KMS-11 (cell line): ENCODE results near the gene LAMP2.

ENCODE experiments used
- H2AFZ ChIP-seq: fragments of 200-600 bp; sonication (generic); 2 replicates; pipeline ENCODE4 v1.6.1; 2016; ENCODE audit warnings: antibody characterized with exemption, mixed run types, low read depth
- H3K27ac ChIP-seq: fragments of 200-600 bp; sonication (generic); 2 replicates; pipeline ENCODE4 v1.6.1; 2016; ENCODE audit warnings: mild to moderate bottlenecking, mixed run types
- H3K27me3 ChIP-seq: fragments of 200-600 bp; sonication (generic); 2 replicates; pipeline ENCODE4 v1.6.1; 2017; ENCODE audit warnings: mild to moderate bottlenecking, low read depth, mixed run types, moderate library complexity; ENCODE audit not compliant: insufficient read depth
- H3K36me3 ChIP-seq: fragments of 200-600 bp; sonication (generic); 2 replicates; pipeline ENCODE4 v1.6.1; 2017; ENCODE audit warnings: mild to moderate bottlenecking, mixed run types; ENCODE audit not compliant: insufficient read depth
- H3K4me1 ChIP-seq: fragments of 200-600 bp; sonication (generic); 2 replicates; pipeline ENCODE4 v1.6.1; 2016; ENCODE audit warnings: mild to moderate bottlenecking, low read depth, mixed run types; ENCODE audit not compliant: poor library complexity, severe bottlenecking
- H3K4me2 ChIP-seq: fragments of 200-600 bp; sonication (generic); 2 replicates; pipeline ENCODE4 v1.7.0; 2016; ENCODE audit warnings: mild to moderate bottlenecking, mixed run types
- H3K4me3 ChIP-seq: fragments of 200-600 bp; sonication (generic); IDR thresholded peaks from 2 replicates; pipeline ENCODE4 v1.6.1; 2017; ENCODE audit warnings: low read depth, low read length, mixed read lengths; ENCODE audit not compliant: insufficient read depth
- H3K79me2 ChIP-seq: fragments of 200-600 bp; sonication (generic); 2 replicates; pipeline ENCODE4 v1.6.1; 2016; ENCODE audit warnings: low read depth, mixed run types; ENCODE audit not compliant: insufficient read depth
- H3K9ac ChIP-seq: fragments of 200-600 bp; sonication (generic); 2 replicates; pipeline ENCODE4 v1.6.1; 2016; ENCODE audit warnings: mild to moderate bottlenecking, mixed run types
- H4K20me1 ChIP-seq: fragments of 200-600 bp; sonication (generic); 2 replicates; pipeline ENCODE4 v1.6.1; 2016; ENCODE audit warnings: mild to moderate bottlenecking, mixed run types; ENCODE audit not compliant: insufficient read depth
- CTCF ChIP-seq: fragments of 200-600 bp; sonication (generic); conservative IDR thresholded peaks from 2 replicates; pipeline ENCODE4 v1.6.1; 2017; ENCODE audit warnings: low read depth, mild to moderate bottlenecking, antibody characterized with exemption, low read length, moderate library complexity, mixed read lengths

Gene LAMP2

GRCh38 chrX:120450163-120450562, 18.9 kb downstream of the LAMP2 start:
- no peaks in the 10 kb centered on the region for H3K27me3 ChIP-seq
- H3K27ac ChIP-seq = no peak overlapping the region
- H4K20me1 ChIP-seq = no peaks in the 10 kb centered on the region
- peak; percentile 57 for TF ChIP-seq CTCF
- no peak overlapping the region for H3K4me3 ChIP-seq
- H2AFZ ChIP-seq = no peak overlapping the region
- no peaks in the 10 kb centered on the region for H3K4me1 ChIP-seq
- H3K79me2 ChIP-seq = no peaks in the 10 kb centered on the region
- H3K9ac ChIP-seq = no peak overlapping the region
- no peak overlapping the region for H3K4me2 ChIP-seq
- H3K36me3 ChIP-seq = no peaks in the 10 kb centered on the region

DNA sequence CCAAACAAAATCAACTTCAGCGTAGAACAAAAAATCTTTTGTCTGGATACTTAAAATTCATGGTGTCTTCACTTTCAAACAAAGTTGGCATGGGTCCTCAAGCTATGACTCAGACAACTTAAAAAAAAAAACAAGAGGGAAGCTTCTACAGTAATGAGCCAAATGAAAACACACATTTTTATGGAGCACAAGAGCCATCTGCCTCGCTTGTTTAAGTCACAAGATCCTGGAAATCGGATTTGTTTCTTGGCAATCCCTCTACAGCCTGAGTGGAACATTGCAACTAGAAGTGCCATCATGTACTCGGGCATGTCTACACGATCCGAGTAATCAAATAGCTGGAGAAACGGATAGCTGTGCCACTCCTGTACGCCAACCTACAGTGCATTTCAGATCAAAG, 22.6 kb downstream of the LAMP2 start:
- H2AFZ ChIP-seq = no peak overlapping the region
- no peaks in the 10 kb centered on the region for H3K36me3 ChIP-seq
- no peak overlapping the region for H3K4me3 ChIP-seq
- H3K27ac ChIP-seq = no peak overlapping the region
- H3K4me2 ChIP-seq = no peak overlapping the region
- H3K27me3 ChIP-seq = no peaks in the 10 kb centered on the region
- H4K20me1 ChIP-seq = no peaks in the 10 kb centered on the region
- no peak for TF ChIP-seq CTCF
- H3K9ac ChIP-seq = no peak overlapping the region
- H3K4me1 ChIP-seq = no peaks in the 10 kb centered on the region
- H3K79me2 ChIP-seq = no peaks in the 10 kb centered on the region

DNA sequence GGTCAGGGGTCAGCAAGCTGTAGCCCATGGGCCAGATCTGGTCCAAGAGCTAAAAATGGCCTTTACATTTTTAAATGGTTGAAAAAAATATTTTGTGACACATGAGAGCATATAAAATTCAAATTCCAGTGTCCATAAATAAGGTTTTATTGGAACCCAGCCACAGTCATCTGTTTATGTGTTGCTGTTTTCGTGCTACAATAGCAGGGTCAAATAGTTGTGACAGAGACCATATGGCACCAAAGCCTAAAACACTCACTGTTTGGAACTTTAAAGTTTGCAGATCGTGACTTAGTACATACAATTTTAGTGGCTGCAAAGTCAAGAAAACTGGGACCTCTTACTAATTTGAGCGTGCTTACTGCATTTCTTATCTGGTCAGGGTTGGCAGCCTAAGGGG, 29.2 kb downstream of the LAMP2 start:
- Histone ChIP-seq H4K20me1 (no peaks in the 10 kb centered on the region), H3K4me3 (no peak overlapping the region), H3K36me3 (no peaks in the 10 kb centered on the region), H3K27ac (no peak overlapping the region), H3K27me3 (no peaks in the 10 kb centered on the region), H2AFZ (no peak overlapping the region), H3K4me1 (no peaks in the 10 kb centered on the region), H3K4me2 (no peak overlapping the region), H3K79me2 (no peaks in the 10 kb centered on the region), H3K9ac (no peak overlapping the region)
- no peak for TF ChIP-seq CTCF

DNA sequence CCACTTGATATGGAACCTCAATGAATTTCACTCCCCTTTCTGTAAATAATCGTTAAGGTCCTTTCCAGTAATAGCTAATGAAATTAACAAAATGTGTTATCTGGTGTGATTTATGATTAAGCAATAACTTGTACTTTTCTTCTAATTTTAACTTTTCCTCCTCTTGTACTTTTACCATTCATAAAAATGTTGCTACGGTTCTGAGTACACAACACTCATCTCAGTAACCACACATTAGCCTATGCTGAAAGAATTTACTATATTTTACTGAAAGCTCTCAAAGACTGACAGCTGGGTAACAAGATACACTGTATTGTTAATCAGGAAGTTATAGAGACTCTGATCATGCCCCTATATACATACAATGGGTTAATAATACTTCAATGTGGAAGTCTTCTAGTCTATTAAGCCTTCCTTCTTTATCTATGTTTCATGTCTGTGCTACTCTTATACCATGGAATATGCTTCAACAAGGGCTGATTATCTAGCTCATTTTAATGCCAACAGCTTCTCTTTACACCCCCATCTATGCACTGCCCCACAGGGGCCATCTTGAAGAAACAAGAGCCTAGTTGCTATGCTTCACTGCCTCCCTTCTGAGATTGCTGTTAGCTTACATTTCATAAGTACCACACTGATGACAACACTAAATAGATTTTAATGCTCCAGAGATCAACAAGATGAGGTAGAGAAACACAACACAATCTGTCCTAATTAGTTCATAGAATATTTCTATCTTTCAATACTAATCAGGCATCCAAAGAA, 39.1 kb downstream of the LAMP2 start:
- Histone ChIP-seq H3K27me3 (no peaks in the 10 kb centered on the region), H3K9ac (no peak overlapping the region), H3K79me2 (no peaks in the 10 kb centered on the region), H4K20me1 (no peaks in the 10 kb centered on the region), H3K36me3 (no peaks in the 10 kb centered on the region), H3K4me1 (no peaks in the 10 kb centered on the region), H3K4me3 (no peak overlapping the region), H2AFZ (no peak overlapping the region), H3K4me2 (no peak overlapping the region), H3K27ac (no peak overlapping the region)
- no peak for TF ChIP-seq CTCF
